ENCODE data around the gene C3orf49.

DNA sequence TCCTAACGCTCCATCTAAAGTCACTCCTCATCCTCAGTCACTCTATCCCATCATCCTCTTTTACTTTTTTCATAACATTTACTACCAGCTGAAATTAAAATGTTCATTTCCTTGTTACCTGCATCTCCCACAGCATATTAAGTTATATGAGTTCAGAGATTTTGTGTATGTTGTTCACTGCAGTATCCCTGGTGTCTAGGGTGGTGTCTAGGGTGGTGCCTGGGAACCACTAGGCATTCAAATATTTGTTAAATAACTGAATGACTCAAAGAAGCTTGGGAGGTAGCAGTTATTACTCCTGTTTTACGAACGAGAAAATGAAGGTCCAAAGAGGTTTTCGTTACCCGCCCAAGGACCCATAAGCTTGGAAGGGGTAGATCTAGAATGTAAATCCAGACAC is 1.9 kb upstream of the C3orf49 start:
- TF ChIP-seq, protein P1, sequence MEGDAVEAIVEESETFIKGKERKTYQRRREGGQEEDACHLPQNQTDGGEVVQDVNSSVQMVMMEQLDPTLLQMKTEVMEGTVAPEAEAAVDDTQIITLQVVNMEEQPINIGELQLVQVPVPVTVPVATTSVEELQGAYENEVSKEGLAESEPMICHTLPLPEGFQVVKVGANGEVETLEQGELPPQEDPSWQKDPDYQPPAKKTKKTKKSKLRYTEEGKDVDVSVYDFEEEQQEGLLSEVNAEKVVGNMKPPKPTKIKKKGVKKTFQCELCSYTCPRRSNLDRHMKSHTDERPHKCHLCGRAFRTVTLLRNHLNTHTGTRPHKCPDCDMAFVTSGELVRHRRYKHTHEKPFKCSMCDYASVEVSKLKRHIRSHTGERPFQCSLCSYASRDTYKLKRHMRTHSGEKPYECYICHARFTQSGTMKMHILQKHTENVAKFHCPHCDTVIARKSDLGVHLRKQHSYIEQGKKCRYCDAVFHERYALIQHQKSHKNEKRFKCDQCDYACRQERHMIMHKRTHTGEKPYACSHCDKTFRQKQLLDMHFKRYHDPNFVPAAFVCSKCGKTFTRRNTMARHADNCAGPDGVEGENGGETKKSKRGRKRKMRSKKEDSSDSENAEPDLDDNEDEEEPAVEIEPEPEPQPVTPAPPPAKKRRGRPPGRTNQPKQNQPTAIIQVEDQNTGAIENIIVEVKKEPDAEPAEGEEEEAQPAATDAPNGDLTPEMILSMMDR (IDR thresholded peaks at IDR 0.05), result no peak
- TF ChIP-seq POLR2A (IDR thresholded peaks at IDR 0.05) (no peak), POLR2AphosphoS5 (IDR thresholded peaks at IDR 0.05) (no peak)

Measured in stomach (tissue), 4 donors.